ENCODE measurements around the gene KDM4D.
"Not testable (repeated sequence)": the region's sequence is repeated elsewhere in the genome, so short reads cannot be mapped to it uniquely, and the experiment has no call there.

Gene KDM4D

GRCh38 chr11:95033051-95033450 is 59.5 kb downstream of the KDM4D start:
- DNase-seq (ENCODE audit: low read depth in 3 of 3), result no peak

- no peak for DNase-seq (ENCODE audit: low read depth in 3 of 3)
Observed at GRCh38 chr11:95035316-95035715, 61.8 kb downstream of the KDM4D start.

GRCh38 chr11:95037356-95038035 is 64.0 kb downstream of the KDM4D start:
- not testable (repeated sequence) for DNase-seq (ENCODE audit: low read depth in 3 of 3)

- DNase-seq (ENCODE audit: low read depth in 3 of 3), result no peak
Observed at GRCh38 chr11:95042239-95042638, 68.7 kb downstream of the KDM4D start.

- no peak for DNase-seq (ENCODE audit: low read depth in 3 of 3)
Observed at GRCh38 chr11:95042906-95043305, 69.4 kb downstream of the KDM4D start.

GRCh38 chr11:95044010-95044409 is 70.5 kb downstream of the KDM4D start:
- DNase-seq (ENCODE audit: low read depth in 3 of 3), result no peak

GRCh38 chr11:95045812-95046211 is 72.3 kb downstream of the KDM4D start:
- DNase-seq (ENCODE audit: low read depth in 3 of 3), result no peak
